ENCODE results near the gene VILL.

DNA sequence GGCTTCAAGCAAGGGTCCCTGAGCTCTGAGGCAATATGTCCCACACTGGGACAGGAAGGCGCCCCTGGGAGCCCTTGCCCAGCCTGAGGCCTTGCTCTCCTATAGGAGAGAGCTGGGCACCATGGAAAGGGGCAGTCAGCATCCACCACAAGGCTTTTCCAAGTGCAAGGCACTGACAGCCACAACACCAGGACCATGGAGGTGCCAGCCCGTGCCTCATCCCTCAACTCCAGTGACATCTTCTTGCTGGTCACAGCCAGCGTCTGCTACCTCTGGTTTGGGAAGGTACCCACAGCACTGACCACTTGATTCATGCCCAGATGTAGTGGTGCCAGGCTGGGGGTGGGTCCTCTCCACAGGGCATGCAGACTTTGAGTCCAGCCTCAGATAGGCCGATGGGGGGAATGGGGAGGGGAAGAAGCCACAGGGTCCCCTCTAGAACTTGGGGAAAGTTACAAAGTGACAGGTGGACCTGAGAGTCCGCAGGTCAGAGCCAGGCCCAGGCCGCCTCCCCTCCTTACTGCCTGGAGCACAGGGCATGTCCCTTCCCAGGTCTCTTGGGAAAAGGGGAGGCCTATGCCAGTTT lies 11.8 kb downstream of the VILL start:
- TF ChIP-seq CTCF (IDR thresholded peaks at IDR 0.05; ENCODE audit: low read depth, low read length), result no peak
- TF ChIP-seq EZH2phosphoT487 (IDR thresholded peaks at IDR 0.05; ENCODE audit: low read depth), result no peak

Data from OCI-LY3 (cell line).